ENCODE measurements around the gene CD74.
"Not testable (repeated sequence)": the region's sequence is repeated elsewhere in the genome, so short reads cannot be mapped to it uniquely, and the experiment has no call there.

The CD74 gene

GRCh38 chr5:150412319-150413175, at the start of gene CD74:
TSS of gene CD74 (minus strand) at chr5:150412910. CDS start at chr5:150412749, 161 bp downstream.
- peak; percentile 98 to 99 for DNase-seq

- DNase-seq, result peak in 1 of 2 donors; percentile 58
Measured at GRCh38 chr5:150461231-150461630, 48.5 kb upstream of the CD74 start.

DNA sequence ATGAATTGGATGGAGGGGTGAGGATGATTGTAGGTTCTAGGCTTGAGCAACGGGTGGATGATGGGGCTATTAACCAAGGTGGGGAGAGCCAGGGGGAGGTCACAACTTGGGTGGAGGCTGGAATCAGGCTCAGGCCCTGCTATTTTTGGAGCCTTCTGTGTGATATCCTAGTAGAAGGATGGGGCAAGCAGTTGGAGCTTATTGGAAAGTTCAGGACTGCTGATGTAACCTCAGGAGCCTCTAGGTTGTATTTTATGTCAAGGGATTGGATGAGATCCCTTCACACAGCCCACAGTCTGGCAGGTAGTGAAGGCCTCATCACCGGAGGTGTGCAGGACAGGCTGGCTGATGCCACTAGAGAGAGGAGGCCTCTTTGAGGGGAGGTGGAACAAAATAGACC, 48.1 kb upstream of the CD74 start:
- DNase-seq, result no peak

DNA sequence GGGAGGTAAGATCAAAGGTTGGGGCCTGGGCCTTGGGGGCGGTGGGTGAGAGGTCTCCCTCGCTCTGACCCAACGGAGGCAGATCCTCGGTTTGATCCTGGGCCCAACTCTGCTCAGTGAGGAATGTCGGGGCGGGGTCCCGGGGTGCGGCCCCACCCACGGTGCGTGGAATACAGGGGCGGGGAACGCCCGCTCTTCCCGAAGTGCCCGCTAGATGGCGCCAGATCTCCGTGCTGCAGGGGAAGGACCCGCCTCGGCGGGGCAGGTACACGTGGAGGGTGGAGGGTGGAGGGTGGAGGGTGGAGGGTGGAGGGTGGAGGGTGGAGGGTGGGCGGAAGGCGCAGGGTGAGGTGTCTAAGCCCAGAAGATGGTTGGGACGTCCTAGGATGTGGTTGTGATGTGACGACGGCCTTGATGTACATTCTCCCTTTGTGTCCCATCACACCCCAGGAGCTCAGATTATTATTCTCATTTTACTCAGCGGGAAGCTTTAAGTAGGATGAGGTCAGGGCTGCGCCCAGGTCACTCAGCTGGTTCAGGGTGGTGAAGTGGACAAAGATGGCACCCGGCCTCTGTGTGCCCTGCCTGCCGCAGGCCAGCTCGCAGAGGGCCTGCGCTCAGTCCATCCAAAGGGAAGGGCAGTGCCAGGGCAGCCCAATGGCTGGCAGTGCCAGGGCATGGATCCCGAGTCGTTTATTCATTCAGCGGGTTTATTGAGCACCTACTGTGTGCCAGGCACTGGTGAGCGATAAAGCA, 46.3 kb upstream of the CD74 start:
- peak; percentile 85 to 87 for DNase-seq

GRCh38 chr5:150457562-150458240, 45.0 kb upstream of the CD74 start:
- DNase-seq, result no peak

GRCh38 chr5:150457121-150457520, 44.4 kb upstream of the CD74 start:
- DNase-seq, result peak in 1 of 2 donors; percentile 25

GRCh38 chr5:150454492-150455229, 42.0 kb upstream of the CD74 start:
- no peak for DNase-seq

DNA sequence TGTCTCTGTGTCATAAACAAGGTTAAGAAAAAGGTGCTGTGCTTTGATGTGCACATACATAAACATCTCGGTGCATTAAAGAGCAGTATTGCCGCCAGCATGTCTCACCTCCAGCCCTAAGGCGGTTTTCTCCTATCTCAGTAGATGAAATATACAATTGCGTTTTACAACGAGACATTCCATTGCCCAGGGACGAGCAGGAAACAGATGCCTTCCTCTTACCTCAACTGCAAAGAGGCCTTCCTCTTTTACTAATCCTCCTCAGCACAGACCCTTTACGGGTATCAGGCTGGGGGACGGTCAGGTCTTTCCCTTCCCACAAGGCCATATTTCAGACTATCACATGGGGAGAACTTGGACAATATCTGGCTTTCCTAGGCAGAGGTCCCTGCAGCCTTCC, 41.3 kb upstream of the CD74 start:
- not testable (repeated sequence) for DNase-seq

GRCh38 chr5:150452914-150453313, 40.2 kb upstream of the CD74 start:
- no peak for DNase-seq

DNA sequence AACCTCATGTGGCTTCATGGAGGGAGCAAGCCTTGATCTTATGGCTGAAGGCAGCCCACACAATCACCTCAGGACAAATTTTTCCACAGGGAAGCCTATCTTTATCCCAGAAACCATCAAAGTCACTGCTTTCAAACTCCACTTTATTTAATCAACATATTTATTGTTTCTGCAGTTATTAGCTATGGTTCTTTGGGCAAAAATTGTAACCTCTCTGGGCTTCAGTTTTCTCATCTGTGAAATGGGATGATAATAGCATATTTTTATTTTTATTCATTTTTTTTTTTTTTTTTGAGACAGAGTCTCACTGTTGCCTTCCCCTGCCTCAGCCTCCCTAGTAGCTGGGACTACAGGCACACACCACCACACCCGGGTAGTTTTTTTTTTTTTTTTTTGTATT, 38.9 kb upstream of the CD74 start:
- DNase-seq, result no peak

GRCh38 chr5:150449517-150450339, 37.0 kb upstream of the CD74 start, which contains the start of gene RPS14:
TSS of gene RPS14 (minus strand) at chr5:150449739. CDS start at chr5:150447733, 2,006 bp downstream.
- peak; percentile 94 to 95 for DNase-seq

- peak in 1 of 2 donors; percentile 13 for DNase-seq
Measured at GRCh38 chr5:150448952-150449516, 36.3 kb upstream of the CD74 start.

GRCh38 chr5:150448334-150448733, 35.6 kb upstream of the CD74 start:
- DNase-seq, result no peak

DNA sequence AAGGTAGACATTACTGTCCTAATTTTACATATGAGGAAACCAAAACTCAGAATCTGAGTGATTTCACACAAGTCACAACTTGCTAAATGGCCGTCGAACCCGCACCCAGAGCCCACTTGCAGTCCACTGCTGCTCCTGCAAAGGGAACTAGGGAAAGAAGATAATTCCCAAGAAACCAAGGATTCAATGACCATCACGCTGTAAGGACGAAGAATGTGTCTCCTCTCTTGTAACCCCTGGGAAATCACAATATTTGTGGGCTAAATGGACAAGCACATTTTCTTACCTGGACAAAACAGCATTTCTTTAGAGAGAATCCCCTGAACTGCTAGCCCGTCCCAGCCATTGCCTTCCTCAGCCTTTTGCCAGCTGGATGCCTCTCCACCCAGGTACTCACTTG, 34.5 kb upstream of the CD74 start:
- DNase-seq, result no peak

DNA sequence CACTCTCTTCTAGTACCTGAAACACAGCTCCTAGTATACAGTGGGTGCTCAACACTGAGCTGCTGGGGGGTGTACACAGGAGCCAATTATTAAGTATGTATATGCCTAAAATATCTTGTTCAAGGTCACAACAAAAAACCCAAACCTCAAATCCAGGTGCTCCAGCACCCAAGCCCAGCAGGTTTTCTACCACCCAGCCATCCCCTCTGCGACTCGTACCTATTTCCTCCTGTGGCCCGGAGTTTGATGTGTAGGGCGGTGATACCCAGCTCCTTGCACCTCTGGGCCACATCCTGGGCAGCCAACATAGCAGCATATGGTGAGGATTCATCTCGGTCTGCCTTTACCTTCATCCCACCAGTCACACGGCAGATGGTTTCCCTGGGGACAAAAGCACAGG, 33.9 kb upstream of the CD74 start:
- DNase-seq, result no peak

- DNase-seq, result no peak
Measured at GRCh38 chr5:150446088-150446487, 33.4 kb upstream of the CD74 start.

DNA sequence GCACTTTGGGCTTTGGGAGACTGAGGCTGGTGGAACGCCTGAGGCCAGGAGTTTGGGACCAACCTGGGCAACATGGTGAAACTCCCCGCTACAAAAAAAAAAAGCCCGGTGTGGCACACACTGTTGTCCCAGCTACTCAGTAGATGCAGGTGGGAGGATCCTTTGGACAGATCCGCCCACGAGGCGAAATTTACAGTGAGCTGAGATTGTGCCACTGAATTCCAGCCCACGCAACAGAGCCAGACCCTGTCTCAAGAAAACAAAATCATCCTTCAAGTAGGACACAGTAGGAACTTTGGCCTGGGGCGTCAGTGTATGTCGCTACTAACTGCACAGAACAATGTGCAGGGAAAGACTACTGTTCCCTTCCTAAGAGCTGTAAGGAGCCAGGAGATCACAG, 32.1 kb upstream of the CD74 start:
- no peak for DNase-seq

- DNase-seq, result no peak
Measured at GRCh38 chr5:150443242-150444075, 30.7 kb upstream of the CD74 start.

GRCh38 chr5:150442699-150443080, 30.0 kb upstream of the CD74 start:
- DNase-seq, result no peak
